ENCODE measurements around the gene UCN.
A peak's percentile ranks its signal among the peaks of the same experiment; 100 is the strongest.
"Not testable (repeated sequence)": the region's sequence is repeated elsewhere in the genome, so short reads cannot be mapped to it uniquely, and the experiment has no call there.

UCN gene

GRCh38 chr2:27281855-27282559 is 26.2 kb downstream of the UCN start, which contains the start of gene TRIM54:
TSS of gene TRIM54 (plus strand) at chr2:27282429. CDS start at chr2:27282732, 303 bp downstream.
- DNase-seq, result no peak

GRCh38 chr2:27281442-27281841 is 26.8 kb downstream of the UCN start:
- DNase-seq, result no peak

GRCh38 chr2:27280826-27281225 is 27.4 kb downstream of the UCN start:
- DNase-seq, result no peak

- no peak for DNase-seq
These were observed 30.2 kb downstream of the UCN start for GRCh38 chr2:27278010-27278409.

- no peak for DNase-seq
These were observed 32.8 kb downstream of the UCN start, which contains the start of gene DNAJC5G for GRCh38 chr2:27275211-27276150. TSS of gene DNAJC5G (plus strand) at chr2:27275433. CDS start at chr2:27276729, 1,296 bp downstream.

GRCh38 chr2:27272537-27273522 is 35.4 kb downstream of the UCN start:
- DNase-seq, result not testable (repeated sequence)

- no peak for DNase-seq
These were observed 36.5 kb downstream of the UCN start for GRCh38 chr2:27271631-27272340.

GRCh38 chr2:27270670-27271069 is 37.6 kb downstream of the UCN start:
- no peak for DNase-seq

- no peak for DNase-seq
These were observed 38.1 kb downstream of the UCN start for GRCh38 chr2:27270131-27270530.

GRCh38 chr2:27268296-27268695 is 39.9 kb downstream of the UCN start:
- DNase-seq, result not testable (repeated sequence)

- DNase-seq, result no peak
These were observed 42.7 kb downstream of the UCN start for GRCh38 chr2:27265536-27265870.

- peak; percentile 79 for DNase-seq
These were observed 43.3 kb downstream of the UCN start for GRCh38 chr2:27264753-27265535.

- no peak for DNase-seq
These were observed 43.9 kb downstream of the UCN start for GRCh38 chr2:27264253-27264752.

- no peak for DNase-seq
These were observed 44.7 kb downstream of the UCN start for GRCh38 chr2:27263287-27264252.

- DNase-seq, result peak; percentile 84
These were observed 45.6 kb downstream of the UCN start, which contains the start of gene SLC30A3 for GRCh38 chr2:27262379-27263286. TSS of gene SLC30A3 (minus strand) at chr2:27263047. CDS start at chr2:27262906, 141 bp downstream.

- DNase-seq, result no peak
These were observed 46.3 kb downstream of the UCN start for GRCh38 chr2:27261926-27262298.

GRCh38 chr2:27261241-27261925 is 46.9 kb downstream of the UCN start:
- DNase-seq, result no peak

- DNase-seq, result no peak
These were observed 50.2 kb downstream of the UCN start for GRCh38 chr2:27258051-27258450.

Measured in activated CD8-positive, alpha-beta memory T cell treated with anti-CD3 and anti-CD28 coated beads, Interleukin-2, amount 50 U/mL, for 48 hours (primary cell).